H9 (cell line): ENCODE results near the gene PPP2R3C. TPM values are rescaled to one million over a fixed set of nuclear protein-coding genes. Genes with fewer than 3 reads are reported as not detected.

ENCODE experiments used
- DNase-seq: peaks from one replicate; pipeline ENCODE4 v3.0.0-alpha.2; 2017
- H2AFZ ChIP-seq: one replicate; pipeline ENCODE4 v1.6.1; 2013; ENCODE audit warnings: mild to moderate bottlenecking, low read length, control low read depth, moderate library complexity
- H2AK5ac ChIP-seq: 2 replicates; pipeline ENCODE4 v1.6.1; 2013; ENCODE audit warnings: low read length, control low read depth, mixed read lengths; ENCODE audit not compliant: insufficient read length
- H2BK120ac ChIP-seq: one replicate; pipeline ENCODE4 v1.6.1; 2013; ENCODE audit warnings: low read depth, mild to moderate bottlenecking, low read length, control low read depth, inconsistent platforms; ENCODE audit not compliant: poor library complexity, severe bottlenecking
- H2BK12ac ChIP-seq: 2 replicates; pipeline ENCODE4 v1.6.1; 2013; ENCODE audit warnings: low read length, control low read depth, mixed read lengths, low read depth; ENCODE audit not compliant: insufficient read length
- H2BK15ac ChIP-seq: 2 replicates; pipeline ENCODE4 v1.6.1; 2013; ENCODE audit warnings: low read depth, low read length, control low read depth
- H2BK20ac ChIP-seq: one replicate; pipeline ENCODE4 v1.6.1; 2013; ENCODE audit warnings: low read depth, mild to moderate bottlenecking, low read length, control low read depth, inconsistent platforms; ENCODE audit not compliant: poor library complexity, severe bottlenecking
- H2BK5ac ChIP-seq: 2 replicates; pipeline ENCODE4 v1.6.1; 2013; ENCODE audit warnings: low read length, control low read depth, mixed read lengths; ENCODE audit not compliant: insufficient read length
- H3K14ac ChIP-seq: 2 replicates; pipeline ENCODE4 v1.6.1; 2013; ENCODE audit warnings: low read length, control low read depth; ENCODE audit not compliant: insufficient read depth
- H3K18ac ChIP-seq: 2 replicates; pipeline ENCODE4 v1.6.1; 2013; ENCODE audit warnings: low read depth, mild to moderate bottlenecking, mixed read lengths, low read length, control low read depth; ENCODE audit not compliant: insufficient read length
- H3K23ac ChIP-seq: 2 replicates; pipeline ENCODE4 v1.6.1; 2013; ENCODE audit warnings: low read length, control low read depth, mixed read lengths, low read depth; ENCODE audit not compliant: insufficient read length
- H3K23me2 ChIP-seq: 2 replicates; pipeline ENCODE4 v1.6.1; 2013; ENCODE audit warnings: low read depth, mild to moderate bottlenecking, mixed read lengths, low read length, control low read depth; ENCODE audit not compliant: insufficient read length, poor library complexity, severe bottlenecking
- H3K27ac ChIP-seq: 2 replicates; pipeline ENCODE4 v1.5.1; 2013; ENCODE audit warnings: low read length, control low read depth, mixed read lengths, low read depth; ENCODE audit not compliant: insufficient read length
- H3K27me3 ChIP-seq: 2 replicates; pipeline ENCODE4 v1.6.1; 2013; ENCODE audit warnings: low read length, control low read depth, inconsistent platforms; ENCODE audit not compliant: insufficient read depth
- H3K4ac ChIP-seq: 2 replicates; pipeline ENCODE4 v1.6.1; 2013; ENCODE audit warnings: low read depth, mild to moderate bottlenecking, control low read depth, inconsistent platforms, low read length, moderate library complexity
- H3K4me1 ChIP-seq: 2 replicates; pipeline ENCODE4 v1.6.1; 2013; ENCODE audit warnings: low read length, control low read depth, inconsistent platforms; ENCODE audit not compliant: insufficient read depth
- H3K4me2 ChIP-seq: 2 replicates; pipeline ENCODE4 v1.6.1; 2013; ENCODE audit warnings: low read length, control low read depth, mixed read lengths; ENCODE audit not compliant: insufficient read length, insufficient read depth
- H3K56ac ChIP-seq: 2 replicates; pipeline ENCODE4 v1.6.1; 2013; ENCODE audit warnings: low read depth, mild to moderate bottlenecking, mixed read lengths, low read length, control low read depth; ENCODE audit not compliant: insufficient read length
- H3K79me1 ChIP-seq: 2 replicates; pipeline ENCODE4 v1.6.1; 2013; ENCODE audit warnings: low read depth, mild to moderate bottlenecking, moderate library complexity, low read length, control low read depth, inconsistent platforms; ENCODE audit not compliant: insufficient read depth, poor library complexity, severe bottlenecking
- H3K79me2 ChIP-seq: 2 replicates; pipeline ENCODE4 v1.6.1; 2013; ENCODE audit warnings: low read length, control low read depth, inconsistent platforms; ENCODE audit not compliant: insufficient read depth
- H3K9ac ChIP-seq: 2 replicates; pipeline ENCODE4 v1.6.1; 2013; ENCODE audit warnings: low read length, control low read depth, mixed read lengths; ENCODE audit not compliant: insufficient read length; ENCODE audit errors: extremely low read depth
- H3K9me3 ChIP-seq: one replicate; pipeline ENCODE4 v1.6.1; 2013; ENCODE audit warnings: low read depth, low read length, inconsistent platforms; ENCODE audit not compliant: control insufficient read depth
- H3T11ph ChIP-seq: one replicate; pipeline ENCODE4 v1.6.1; 2013; ENCODE audit warnings: mild to moderate bottlenecking, low read length, control low read depth, inconsistent platforms
- H4K20me1 ChIP-seq: one replicate; pipeline ENCODE4 v1.6.1; 2013; ENCODE audit not compliant: control insufficient read depth, insufficient read length, insufficient read depth
- H4K5ac ChIP-seq: 2 replicates; pipeline ENCODE4 v1.6.1; 2013; ENCODE audit warnings: low read depth, mild to moderate bottlenecking, mixed read lengths, low read length, control low read depth; ENCODE audit not compliant: insufficient read length
- H4K8ac ChIP-seq: replicated peaks from 2 replicates; pipeline ENCODE4 v1.6.1; 2013; ENCODE audit warnings: low read length, control low read depth, mixed read lengths, low read depth; ENCODE audit not compliant: insufficient read length
- H4K91ac ChIP-seq: 2 replicates; pipeline ENCODE4 v1.6.1; 2013; ENCODE audit warnings: low read depth, mild to moderate bottlenecking, moderate library complexity, mixed read lengths, low read length, control low read depth; ENCODE audit not compliant: insufficient read length
- H3K27ac Mint-ChIP-seq, 3 experiments: 2 replicates in 2 of 3; 3 replicates in 1 of 3; pipeline ENCODE4 v1.8.0; 2020 to 2021; ENCODE audit warnings: mixed read lengths in 3 of 3, mild to moderate bottlenecking in 1 of 3, moderate library complexity in 1 of 3
- H3K27me3 Mint-ChIP-seq: 2 replicates; pipeline ENCODE4 v1.8.0; 2021; ENCODE audit warnings: low read depth, mild to moderate bottlenecking, moderate library complexity, mixed read lengths
- H3K36me3 Mint-ChIP-seq, 3 experiments: 2 replicates in 2 of 3; 3 replicates in 1 of 3; pipeline ENCODE4 v1.8.0; 2020 to 2021; ENCODE audit warnings: low read depth in 3 of 3, mixed read lengths in 3 of 3; ENCODE audit not compliant: insufficient read depth in 1 of 3
- H3K4me1 Mint-ChIP-seq, 2 experiments: 2 replicates each; pipeline ENCODE4 v1.8.0; 2020; ENCODE audit warnings: mixed read lengths in 2 of 2
- H3K4me3 Mint-ChIP-seq, 2 experiments: 2 replicates in 1 of 2; 3 replicates in 1 of 2; pipeline ENCODE4 v1.8.0; 2020 to 2021; ENCODE audit warnings: mild to moderate bottlenecking in 2 of 2, mixed read lengths in 2 of 2, moderate library complexity in 1 of 2
- H3K9me3 Mint-ChIP-seq, 2 experiments: 2 replicates in 1 of 2; 3 replicates in 1 of 2; pipeline ENCODE4 v1.8.0; 2020; ENCODE audit warnings: mild to moderate bottlenecking in 2 of 2, mixed read lengths in 2 of 2, moderate library complexity in 1 of 2
- WGBS: extraction: QIAGEN DNeasy Blood & Tissue Kit; methylation state at CpG from one replicate; pipeline ENCODE4 v1.1.7; 2013; ENCODE audit warnings: missing lambda C conversion rate, low lambda C conversion rate, mixed read lengths; ENCODE audit not compliant: insufficient read length; ENCODE audit errors: extremely low coverage; 5-methylcytosine and 5-hydroxymethylcytosine counted together
- total RNA-seq: library from RNA; stranded (reverse); gene quantifications from 2 replicates; pipeline ENCODE4 v1.2.1, GENCODE V29; 2021
- TF ChIP-seq, protein P1 (sequence below): fragments of 200-600 bp; sonication (generic); conservative IDR thresholded peaks from 3 replicates; pipeline ENCODE4 v1.8.0; 2021; ENCODE audit warnings: antibody characterized with exemption, mild to moderate bottlenecking

PPP2R3C gene
- total RNA-seq, 1 experiment from 2014 or later, result 51.1 TPM

DNA sequence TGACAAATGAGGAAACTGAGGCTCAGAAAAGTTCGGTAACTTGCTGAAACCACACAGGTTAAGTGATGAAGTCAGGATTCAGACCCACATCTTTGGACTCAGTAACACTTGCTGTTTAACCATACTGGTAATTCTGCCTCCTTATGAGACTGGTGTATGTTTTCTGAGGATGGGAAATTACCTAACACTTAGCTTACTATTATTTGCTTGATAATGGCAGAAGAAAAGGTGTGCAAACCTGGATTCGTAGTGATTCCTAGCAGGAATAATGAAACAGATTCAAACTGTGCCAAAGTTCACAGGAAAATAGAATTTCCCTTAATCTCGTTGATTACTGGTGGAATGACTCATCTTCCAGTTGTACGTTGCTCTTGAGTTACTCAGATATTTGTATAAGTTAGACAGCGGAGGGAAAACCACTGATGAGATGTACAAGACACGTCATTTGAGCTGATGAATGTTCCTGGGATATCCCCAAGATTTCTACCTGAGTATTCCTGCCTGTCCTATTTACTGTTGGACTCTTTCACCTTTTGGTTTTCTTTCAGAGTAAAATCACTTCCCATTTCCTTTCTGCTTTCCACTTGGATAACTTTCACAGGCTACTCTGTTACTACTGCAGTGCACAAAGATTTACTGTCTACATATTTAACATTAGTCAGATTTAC lies 38.1 kb upstream of the PPP2R3C start:
- Histone ChIP-seq H3K18ac (no peak overlapping the region), H2BK120ac (no peak overlapping the region), H3K23ac (no peak overlapping the region), H3K23me2 (no peaks in the 10 kb centered on the region), H2BK12ac (no peak overlapping the region), H3T11ph (no peak overlapping the region), H3K9ac (no peak overlapping the region), H4K5ac (no peak overlapping the region), H3K27ac (no peak overlapping the region), H4K8ac (no peak overlapping the region), H3K27me3 (no peaks in the 10 kb centered on the region), H4K91ac (no peak overlapping the region), H3K14ac (no peak overlapping the region), H3K4me1 (no peaks in the 10 kb centered on the region; the same call in 1 of the 2 replicates), H4K20me1 (no peaks in the 10 kb centered on the region), H3K79me2 (no peaks in the 10 kb centered on the region), H2AFZ (no peak overlapping the region), H2BK20ac (no peak overlapping the region), H3K79me1 (no peaks in the 10 kb centered on the region), H2AK5ac (no peak overlapping the region), H2BK5ac (no peak overlapping the region), H2BK15ac (no peak overlapping the region), H3K9me3 (no peaks in the 10 kb centered on the region), H3K56ac (no peak overlapping the region), H3K4ac (no peak overlapping the region), H3K4me2 (no peak overlapping the region)
- TF ChIP-seq, protein P1, sequence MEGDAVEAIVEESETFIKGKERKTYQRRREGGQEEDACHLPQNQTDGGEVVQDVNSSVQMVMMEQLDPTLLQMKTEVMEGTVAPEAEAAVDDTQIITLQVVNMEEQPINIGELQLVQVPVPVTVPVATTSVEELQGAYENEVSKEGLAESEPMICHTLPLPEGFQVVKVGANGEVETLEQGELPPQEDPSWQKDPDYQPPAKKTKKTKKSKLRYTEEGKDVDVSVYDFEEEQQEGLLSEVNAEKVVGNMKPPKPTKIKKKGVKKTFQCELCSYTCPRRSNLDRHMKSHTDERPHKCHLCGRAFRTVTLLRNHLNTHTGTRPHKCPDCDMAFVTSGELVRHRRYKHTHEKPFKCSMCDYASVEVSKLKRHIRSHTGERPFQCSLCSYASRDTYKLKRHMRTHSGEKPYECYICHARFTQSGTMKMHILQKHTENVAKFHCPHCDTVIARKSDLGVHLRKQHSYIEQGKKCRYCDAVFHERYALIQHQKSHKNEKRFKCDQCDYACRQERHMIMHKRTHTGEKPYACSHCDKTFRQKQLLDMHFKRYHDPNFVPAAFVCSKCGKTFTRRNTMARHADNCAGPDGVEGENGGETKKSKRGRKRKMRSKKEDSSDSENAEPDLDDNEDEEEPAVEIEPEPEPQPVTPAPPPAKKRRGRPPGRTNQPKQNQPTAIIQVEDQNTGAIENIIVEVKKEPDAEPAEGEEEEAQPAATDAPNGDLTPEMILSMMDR, result no peak
- Mint-ChIP-seq H3K27me3 (no peaks in the 10 kb centered on the region), H3K9me3 (no peaks in the 10 kb centered on the region), H3K36me3 (peaks cover 6 to 7% (median 6%) of the 10 kb centered on the region in 3 experiments; a peak in 6 of 7 replicates), H3K4me1 (peaks cover 0 to 8% of the 10 kb centered on the region in 2 experiments; a peak in 2 of 4 replicates), H3K4me3 (no peak overlapping the region), H3K27ac (no peak overlapping the region)
- no peak for DNase-seq
- WGBS, result no CpG with 5 or more reads among the region's 6 CpGs
